ENCODE data around the gene PRMT7. TPM values are rescaled to one million over a fixed set of nuclear protein-coding genes. Genes with fewer than 3 reads are reported as not detected.

Gene PRMT7
- total RNA-seq, 3 donors from 2014 or later: 31.0 to 42.2 (median 41.0) TPM

GRCh38 chr16:68281368-68282063 lies 29.3 kb upstream of the PRMT7 start:
- H3K36me3 ChIP-seq (ENCODE audit: low read depth): no peaks in the 10 kb centered on the region
- peaks cover 8% of the 10 kb centered on the region for H3K4me1 ChIP-seq (ENCODE audit: low read depth)
- ATAC-seq (no peak), DNase-seq (no peak)
- intact Hi-C loops (cut with DNase I, micrococcal nuclease): no loop called here
- no peak for TF ChIP-seq CTCF (IDR thresholded peaks at IDR 0.05)
- no peak overlapping the region for H3K4me3 ChIP-seq
- no peaks in the 10 kb centered on the region for H3K9me3 ChIP-seq

GRCh38 chr16:68282064-68282452 lies 28.8 kb upstream of the PRMT7 start:
- no peaks in the 10 kb centered on the region for H3K36me3 ChIP-seq (ENCODE audit: low read depth)
- no peak for TF ChIP-seq CTCF (IDR thresholded peaks at IDR 0.05)
- intact Hi-C loops (cut with DNase I, micrococcal nuclease): no loop called here
- no peaks in the 10 kb centered on the region for H3K9me3 ChIP-seq
- no peak overlapping the region for H3K4me3 ChIP-seq
- H3K4me1 ChIP-seq (ENCODE audit: low read depth): peaks cover 10% of the 10 kb centered on the region
- DNase-seq (no peak), ATAC-seq (no peak)

- no peak for DNase-seq
- no peak for TF ChIP-seq CTCF (IDR thresholded peaks at IDR 0.05)
- Histone ChIP-seq H3K4me3 (no peak overlapping the region), H3K4me1 (ENCODE audit: low read depth) (peaks cover 21% of the 10 kb centered on the region), H3K36me3 (ENCODE audit: low read depth) (no peaks in the 10 kb centered on the region), H3K9me3 (no peaks in the 10 kb centered on the region)
- no peak for ATAC-seq
- intact Hi-C loops (cut with DNase I, micrococcal nuclease): no loop called here
Measured at GRCh38 chr16:68283346-68283745, 27.5 kb upstream of the PRMT7 start.

- intact Hi-C loops (cut with DNase I, micrococcal nuclease): no loop called here
Measured at GRCh38 chr16:68283801-68284598, 26.8 kb upstream of the PRMT7 start.

GRCh38 chr16:68284847-68285246 lies 26.0 kb upstream of the PRMT7 start:
- H3K9me3 ChIP-seq: no peaks in the 10 kb centered on the region
- no peak overlapping the region for H3K4me3 ChIP-seq
- peaks cover 21% of the 10 kb centered on the region for H3K4me1 ChIP-seq (ENCODE audit: low read depth)
- intact Hi-C loops (cut with DNase I, micrococcal nuclease): no loop called here
- ATAC-seq (peak; percentile 47), DNase-seq (peak in 1 of 3 donors; percentile 39)
- H3K36me3 ChIP-seq (ENCODE audit: low read depth): no peaks in the 10 kb centered on the region
- TF ChIP-seq CTCF (IDR thresholded peaks at IDR 0.05): no peak

More at GRCh38 chr16:68283801-68284598, 26.8 kb upstream of the PRMT7 start:
- no peak for DNase-seq
- peak; percentile 31 for ATAC-seq
- no peak for TF ChIP-seq CTCF (IDR thresholded peaks at IDR 0.05)
- no peak overlapping the region for H3K4me3 ChIP-seq
- no peaks in the 10 kb centered on the region for H3K9me3 ChIP-seq
- peaks cover 21% of the 10 kb centered on the region for H3K4me1 ChIP-seq (ENCODE audit: low read depth)
- no peaks in the 10 kb centered on the region for H3K36me3 ChIP-seq (ENCODE audit: low read depth)

Measured in mucosa of descending colon (tissue), 3 donors.